SU-DHL-6 (cell line): ENCODE results near the gene PLXDC2.

Experiments used
- H2AFZ ChIP-seq: fragments of 200-600 bp; sonication (generic); 2 replicates; pipeline ENCODE4 v1.6.1; 2014; ENCODE audit warnings: low read depth, mild to moderate bottlenecking, moderate library complexity, mixed read lengths, antibody characterized with exemption, low read length; ENCODE audit not compliant: severe bottlenecking
- H3F3A ChIP-seq: fragments of 200-600 bp; shearing (Covaris generic); 2 replicates; pipeline ENCODE4 v1.6.0; 2016; ENCODE audit warnings: antibody characterized with exemption, mild to moderate bottlenecking; ENCODE audit not compliant: insufficient read depth
- H3K27ac ChIP-seq: fragments of 200-600 bp; sonication (generic); 2 replicates; pipeline ENCODE4 v1.5.1; 2016; ENCODE audit warnings: low read depth, mild to moderate bottlenecking, low read length, moderate library complexity, mixed read lengths
- H3K27me3 ChIP-seq: fragments of 200-600 bp; sonication (generic), shearing (Covaris generic); 2 replicates; pipeline ENCODE4 v1.6.0; 2014; ENCODE audit warnings: mild to moderate bottlenecking, low read length
- H3K36me3 ChIP-seq: fragments of 200-600 bp; sonication (generic); 2 replicates; pipeline ENCODE4 v1.6.1; 2014; ENCODE audit warnings: mild to moderate bottlenecking, low read length, mixed read lengths
- H3K4me2 ChIP-seq: fragments of 300-600, 200-600 bp; shearing (Covaris generic), sonication (generic); 2 replicates; pipeline ENCODE4 v1.6.0; 2014; ENCODE audit warnings: low read length, low read depth, mild to moderate bottlenecking; ENCODE audit not compliant: poor library complexity, severe bottlenecking
- H3K4me3 ChIP-seq: fragments of 200-600 bp; sonication (generic); 2 replicates; pipeline ENCODE4 v1.5.1; 2014; ENCODE audit warnings: antibody characterized with exemption, low read length, mild to moderate bottlenecking, mixed read lengths; ENCODE audit not compliant: insufficient read depth, poor library complexity, severe bottlenecking
- H3K79me2 ChIP-seq: fragments of 200-600 bp; sonication (generic); 2 replicates; pipeline ENCODE4 v1.6.1; 2014; ENCODE audit warnings: mild to moderate bottlenecking, low read length, moderate library complexity; ENCODE audit not compliant: insufficient read depth
- H3K9ac ChIP-seq: fragments of 200-600 bp; sonication (generic); 2 replicates; pipeline ENCODE4 v1.7.0; 2014; ENCODE audit warnings: mild to moderate bottlenecking, low read length
- H3K9me2 ChIP-seq: fragments of 200-600 bp; sonication (generic); replicated peaks from 2 replicates; pipeline ENCODE4 v1.6.1; 2014; ENCODE audit warnings: low read length; ENCODE audit not compliant: insufficient read depth
- H3K9me3 ChIP-seq: fragments of 200-600 bp; sonication (generic); 2 replicates; pipeline ENCODE4 v1.6.1; 2014; ENCODE audit warnings: low read length, mixed read lengths; ENCODE audit not compliant: insufficient read depth
- H4K20me1 ChIP-seq: fragments of 200-600 bp; sonication (generic); 2 replicates; pipeline ENCODE4 v1.6.1; 2014; ENCODE audit warnings: low read depth, mild to moderate bottlenecking, antibody characterized with exemption, low read length, moderate library complexity, mixed read lengths
- EZH2phosphoT487 ChIP-seq: fragments of 200-600 bp; sonication (generic), shearing (Covaris generic); conservative IDR thresholded peaks from 2 replicates; pipeline ENCODE4 v1.6.1; 2018; ENCODE audit warnings: mild to moderate bottlenecking, antibody characterized with exemption, low read length, moderate library complexity, mixed read lengths
- TF ChIP-seq, protein P1 (sequence below): fragments of 200-600 bp; sonication (generic); IDR thresholded peaks from one replicate; pipeline ENCODE4 v1.5.1; 2017; ENCODE audit warnings: antibody characterized with exemption, mild to moderate bottlenecking, low read length, moderate library complexity; ENCODE audit not compliant: insufficient read depth, poor library complexity, severe bottlenecking

Gene PLXDC2

DNA sequence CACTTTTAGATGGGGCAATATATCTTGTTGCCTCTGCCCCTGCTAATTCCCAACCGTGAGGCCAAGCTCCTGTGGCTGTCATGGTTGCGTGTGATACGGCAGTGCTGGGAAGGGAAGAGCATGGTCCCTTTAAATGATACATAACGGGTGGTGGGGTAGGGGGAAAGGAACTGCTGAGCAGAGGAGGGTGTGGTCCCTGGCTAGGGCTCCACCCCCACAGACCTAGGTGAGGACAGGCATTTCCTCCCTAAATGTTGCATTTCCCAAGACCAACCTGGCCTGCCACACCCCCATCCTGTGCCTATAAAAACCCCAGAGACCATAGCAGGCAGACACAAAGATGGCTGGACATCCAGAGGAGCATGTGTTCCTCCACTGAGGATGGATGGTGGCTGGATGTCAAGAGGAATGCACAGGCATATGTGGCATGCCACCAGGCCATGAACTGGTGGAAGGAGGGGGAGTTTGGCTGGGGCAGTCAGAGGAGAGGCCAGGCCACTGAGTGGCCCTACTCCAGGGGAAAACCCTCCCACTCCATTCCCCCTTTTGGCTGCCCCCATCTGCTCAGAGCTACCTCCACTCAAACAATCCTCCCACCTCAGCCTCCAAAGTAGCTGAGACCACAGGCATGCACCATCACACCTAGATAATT is 104.0 kb downstream of the PLXDC2 start:
- Histone ChIP-seq H3F3A (no peaks in the 10 kb centered on the region), H3K27me3 (no peaks in the 10 kb centered on the region), H3K4me3 (no peak overlapping the region), H3K27ac (no peak overlapping the region), H3K79me2 (no peaks in the 10 kb centered on the region), H3K36me3 (no peaks in the 10 kb centered on the region), H3K4me2 (no peak overlapping the region), H4K20me1 (no peaks in the 10 kb centered on the region), H3K9me2 (no peaks in the 10 kb centered on the region), H2AFZ (no peak overlapping the region), H3K9me3 (no peaks in the 10 kb centered on the region), H3K9ac (no peak overlapping the region)
- TF ChIP-seq, protein P1, sequence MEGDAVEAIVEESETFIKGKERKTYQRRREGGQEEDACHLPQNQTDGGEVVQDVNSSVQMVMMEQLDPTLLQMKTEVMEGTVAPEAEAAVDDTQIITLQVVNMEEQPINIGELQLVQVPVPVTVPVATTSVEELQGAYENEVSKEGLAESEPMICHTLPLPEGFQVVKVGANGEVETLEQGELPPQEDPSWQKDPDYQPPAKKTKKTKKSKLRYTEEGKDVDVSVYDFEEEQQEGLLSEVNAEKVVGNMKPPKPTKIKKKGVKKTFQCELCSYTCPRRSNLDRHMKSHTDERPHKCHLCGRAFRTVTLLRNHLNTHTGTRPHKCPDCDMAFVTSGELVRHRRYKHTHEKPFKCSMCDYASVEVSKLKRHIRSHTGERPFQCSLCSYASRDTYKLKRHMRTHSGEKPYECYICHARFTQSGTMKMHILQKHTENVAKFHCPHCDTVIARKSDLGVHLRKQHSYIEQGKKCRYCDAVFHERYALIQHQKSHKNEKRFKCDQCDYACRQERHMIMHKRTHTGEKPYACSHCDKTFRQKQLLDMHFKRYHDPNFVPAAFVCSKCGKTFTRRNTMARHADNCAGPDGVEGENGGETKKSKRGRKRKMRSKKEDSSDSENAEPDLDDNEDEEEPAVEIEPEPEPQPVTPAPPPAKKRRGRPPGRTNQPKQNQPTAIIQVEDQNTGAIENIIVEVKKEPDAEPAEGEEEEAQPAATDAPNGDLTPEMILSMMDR: no peak
- TF ChIP-seq EZH2phosphoT487: no peak

- no peaks in the 10 kb centered on the region for H3K9me3 ChIP-seq
- no peak overlapping the region for H3K4me3 ChIP-seq
- no peaks in the 10 kb centered on the region for H3K79me2 ChIP-seq
- no peaks in the 10 kb centered on the region for H3F3A ChIP-seq
- H3K27ac ChIP-seq: no peak overlapping the region
- H3K36me3 ChIP-seq: no peaks in the 10 kb centered on the region
- no peaks in the 10 kb centered on the region for H4K20me1 ChIP-seq
- H3K9ac ChIP-seq: no peak overlapping the region
- no peaks in the 10 kb centered on the region for H3K9me2 ChIP-seq
- no peaks in the 10 kb centered on the region for H3K27me3 ChIP-seq
- TF ChIP-seq EZH2phosphoT487: no peak
- H3K4me2 ChIP-seq: no peak overlapping the region
- no peak overlapping the region for H2AFZ ChIP-seq
These were observed 105.3 kb downstream of the PLXDC2 start for GRCh38 chr10:19921300-19922140.

- Histone ChIP-seq H3K9me2 (no peaks in the 10 kb centered on the region), H3K27me3 (no peaks in the 10 kb centered on the region), H3F3A (no peaks in the 10 kb centered on the region), H3K4me3 (no peak overlapping the region), H3K36me3 (no peaks in the 10 kb centered on the region), H3K4me2 (no peak overlapping the region), H4K20me1 (no peaks in the 10 kb centered on the region), H3K9ac (no peak overlapping the region), H3K9me3 (no peaks in the 10 kb centered on the region), H3K79me2 (no peaks in the 10 kb centered on the region), H2AFZ (no peak overlapping the region), H3K27ac (no peak overlapping the region)
- TF ChIP-seq, protein P1: no peak
- TF ChIP-seq EZH2phosphoT487: no peak
These were observed 106.2 kb downstream of the PLXDC2 start for GRCh38 chr10:19922236-19922963.
